GM19035 (cell line): ENCODE data around the gene DTL.

ENCODE experiments used
- ATAC-seq: cut with Tn5 transposase; IDR thresholded peaks from one replicate; pipeline ENCODE4 v1.9.1; 2021; ENCODE audit not compliant: unreplicated experiment

The DTL gene

DNA sequence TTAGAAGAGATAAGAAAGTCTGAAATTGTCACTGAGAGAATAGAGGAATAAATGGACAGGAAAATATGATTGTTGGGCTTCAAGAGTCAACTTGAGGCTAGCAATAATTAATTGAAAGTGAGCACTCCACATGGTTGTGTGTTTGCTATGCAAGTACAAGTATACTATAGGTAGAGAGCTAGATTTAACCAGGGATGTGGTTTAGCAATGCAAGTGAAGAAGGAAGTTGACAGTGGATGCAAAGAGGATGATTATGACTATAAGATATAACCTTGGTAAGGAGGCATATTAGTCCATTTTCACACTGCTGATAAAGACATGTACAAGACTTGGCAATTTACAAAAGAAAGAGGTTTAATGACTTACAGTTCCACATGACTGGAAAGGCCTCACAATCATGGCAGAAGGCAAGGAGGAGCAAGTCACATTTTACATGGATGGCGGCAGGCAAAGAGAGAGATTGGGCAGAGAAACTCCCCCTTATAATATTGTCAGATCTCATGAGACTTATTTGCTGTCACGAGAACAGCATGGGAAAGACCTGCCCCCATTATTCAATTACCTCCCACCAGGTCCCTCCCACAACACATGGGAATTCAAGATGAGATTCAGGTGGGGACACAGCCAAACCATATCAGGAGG, 47.3 kb downstream of the DTL start:
- ATAC-seq: no peak

DNA sequence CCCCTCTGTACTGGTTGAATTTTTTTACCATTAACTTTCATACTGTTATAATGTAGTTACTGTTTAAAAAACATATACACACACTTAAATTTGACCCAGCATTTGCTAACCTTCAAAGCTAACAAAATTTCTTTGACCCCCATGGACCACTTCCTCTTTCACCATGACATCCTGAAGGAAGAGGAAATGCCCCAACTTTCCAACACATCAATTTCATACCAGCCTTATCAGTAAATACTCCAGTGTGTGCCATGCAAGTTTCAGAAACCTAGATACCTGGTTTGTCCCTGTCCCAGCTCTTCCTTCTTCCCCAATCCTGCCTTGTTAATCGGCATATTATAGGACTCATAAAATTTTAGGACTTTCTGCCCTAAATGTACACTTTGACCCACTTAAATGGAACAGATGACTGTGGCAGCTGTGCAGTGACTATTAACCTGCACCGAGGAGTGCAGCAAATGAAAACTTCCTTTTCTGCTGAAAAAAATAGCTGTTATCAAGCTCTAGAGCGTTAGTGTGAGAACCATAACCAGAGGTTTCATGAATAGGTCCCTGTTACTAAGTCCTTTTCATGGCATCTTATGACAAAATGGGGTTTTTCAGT, 54.1 kb downstream of the DTL start:
- ATAC-seq: no peak

GRCh38 chr1:212091438-212092121, 56.0 kb downstream of the DTL start:
- ATAC-seq: no peak

DNA sequence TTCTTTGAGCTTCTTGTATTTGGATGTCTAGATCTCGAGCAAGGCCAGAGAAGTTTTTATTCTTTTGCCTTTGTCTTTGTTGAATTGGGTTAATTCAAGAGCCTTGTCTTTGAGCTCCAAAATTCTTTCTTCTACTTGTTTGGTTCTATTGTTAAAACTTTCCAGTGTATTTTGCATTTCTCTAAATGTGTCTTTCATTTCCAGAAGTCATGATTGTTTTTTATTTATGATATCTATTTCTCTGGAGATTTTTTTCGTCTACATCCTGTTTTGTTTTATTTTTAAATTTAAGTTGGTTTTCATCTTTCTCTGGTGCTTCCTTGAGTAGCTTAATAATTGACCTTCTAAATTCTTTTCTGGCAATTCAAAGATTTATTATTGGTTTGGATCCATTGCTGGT, 61.8 kb downstream of the DTL start:
- ATAC-seq: no peak

- no peak for ATAC-seq
Observed at GRCh38 chr1:212098310-212098709, 62.8 kb downstream of the DTL start.

DNA sequence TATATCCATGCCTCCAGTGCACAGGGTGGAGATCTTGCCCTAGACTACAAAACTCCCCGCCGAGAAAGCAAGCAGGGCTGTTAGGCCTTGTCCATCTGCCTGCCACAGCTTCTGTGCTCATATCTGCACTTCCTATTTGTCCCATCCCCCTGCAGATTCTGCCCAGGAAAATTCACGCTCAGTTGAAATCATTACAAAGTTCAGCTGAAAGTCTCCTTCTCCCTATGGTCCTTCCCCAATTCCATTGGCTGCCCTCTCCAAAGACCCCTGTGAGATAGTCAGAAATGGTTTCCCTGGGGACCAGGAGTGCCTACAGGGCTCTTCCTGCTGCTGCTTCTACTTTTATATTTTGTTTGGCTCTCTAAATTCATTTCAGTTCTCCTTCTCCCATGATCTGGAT, 63.2 kb downstream of the DTL start:
- ATAC-seq: no peak

- ATAC-seq: no peak
Observed at GRCh38 chr1:212101251-212101650, 65.7 kb downstream of the DTL start.

GRCh38 chr1:212101735-212102134, 66.2 kb downstream of the DTL start:
- no peak for ATAC-seq

DNA sequence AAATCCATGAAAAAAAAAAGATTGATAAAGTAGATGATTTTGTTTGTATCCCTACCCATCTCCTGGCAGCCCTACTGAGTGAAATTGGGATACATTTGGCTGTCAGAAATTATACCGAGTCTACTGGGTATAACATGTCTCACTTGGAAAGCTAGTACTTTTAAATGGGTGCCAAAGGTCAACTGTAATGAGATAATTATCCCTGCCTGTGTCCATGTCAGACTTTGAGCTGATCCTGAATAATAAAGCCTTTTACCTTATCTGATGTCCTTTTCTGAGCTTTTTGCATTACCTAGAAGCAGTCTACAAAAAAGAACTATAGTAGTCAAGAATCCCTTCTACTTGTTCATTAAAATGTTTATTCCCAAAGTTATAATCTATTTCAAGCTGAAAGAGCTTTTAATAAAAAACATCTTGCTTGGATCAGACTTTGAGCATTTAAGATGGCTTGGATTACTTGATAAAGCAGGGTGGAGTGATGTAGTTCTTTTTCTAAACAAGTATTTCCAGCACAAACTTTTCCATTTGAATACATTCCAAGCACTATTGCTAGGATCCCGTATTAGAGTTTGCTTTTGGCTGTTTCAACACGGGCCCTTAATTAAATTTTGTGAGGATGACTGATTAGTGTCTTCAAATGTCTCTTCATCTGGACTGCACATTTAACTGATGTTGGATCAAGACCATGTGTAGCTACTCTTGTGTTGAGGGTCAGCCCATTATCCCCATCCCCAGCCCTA, 69.2 kb downstream of the DTL start:
- ATAC-seq: no peak

DNA sequence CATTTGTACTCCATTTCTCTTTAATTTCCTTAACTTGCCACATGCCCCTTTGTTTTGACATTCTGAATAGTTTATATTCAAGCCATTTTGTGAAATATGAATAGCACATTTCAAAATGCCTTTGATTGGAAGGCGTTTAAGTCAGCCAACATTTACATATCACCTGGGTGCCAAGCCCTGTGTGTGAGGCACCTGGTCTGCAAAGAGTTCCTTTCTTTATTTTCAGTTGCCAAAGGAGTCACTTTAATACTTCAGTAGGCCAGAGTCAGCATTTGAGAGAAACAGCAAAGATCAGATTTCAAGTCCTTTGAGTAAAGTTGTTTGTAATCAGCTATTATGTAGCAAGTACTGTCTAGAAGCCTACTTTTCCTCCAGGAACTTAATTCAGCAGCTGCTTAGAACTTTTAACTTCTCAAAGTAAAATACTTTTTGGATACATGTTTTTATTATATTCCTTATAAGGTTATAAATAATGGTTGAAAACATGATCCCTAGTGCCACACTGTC, 70.8 kb downstream of the DTL start:
- ATAC-seq: no peak

GRCh38 chr1:212107481-212107880, 71.9 kb downstream of the DTL start:
- no peak for ATAC-seq

DNA sequence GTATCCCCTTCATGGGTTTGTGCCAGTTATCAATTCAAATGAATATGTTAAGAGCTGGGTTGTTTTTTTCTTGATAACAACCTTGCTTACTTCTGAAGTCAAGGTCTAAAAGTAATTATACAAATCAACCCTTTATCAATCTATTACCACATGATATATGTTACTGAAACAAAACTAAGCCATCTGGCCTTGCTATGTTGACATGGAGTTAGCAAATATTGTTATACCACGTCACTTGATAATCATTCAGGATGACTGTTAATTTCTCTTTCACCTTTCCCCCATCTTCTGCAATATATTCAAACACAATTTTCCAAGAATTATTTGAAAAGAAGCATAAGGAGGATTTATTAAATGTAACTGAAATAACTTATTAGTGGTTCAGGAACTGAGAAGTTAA, 72.6 kb downstream of the DTL start:
- ATAC-seq: no peak

- ATAC-seq: no peak
Observed at GRCh38 chr1:212108981-212109380, 73.4 kb downstream of the DTL start.

- ATAC-seq: no peak
Observed at GRCh38 chr1:212109728-212110127, 74.2 kb downstream of the DTL start.

DNA sequence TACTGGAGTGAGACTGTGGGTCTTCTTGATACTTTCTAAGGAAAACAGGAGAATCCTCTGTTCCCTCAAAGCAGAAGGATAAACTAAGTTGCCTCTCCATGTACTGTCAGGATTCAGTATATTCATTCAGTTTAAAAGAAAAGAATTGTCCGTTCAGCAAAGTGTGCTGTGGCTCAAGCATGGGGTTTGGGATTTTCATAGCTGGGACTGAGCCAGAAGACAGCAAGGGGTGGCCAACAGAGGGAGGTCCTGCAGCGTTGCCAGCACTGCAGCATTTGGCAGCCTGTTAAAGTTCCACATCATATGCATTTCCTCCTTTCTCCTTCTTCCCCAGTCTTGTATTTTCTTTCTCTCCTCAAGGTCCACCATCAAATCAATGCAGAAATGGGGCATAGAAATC, 75.1 kb downstream of the DTL start:
- ATAC-seq: no peak

- no peak for ATAC-seq
Observed at GRCh38 chr1:212111536-212111935, 76.0 kb downstream of the DTL start.

- ATAC-seq: no peak
Observed at GRCh38 chr1:212113706-212114105, 78.2 kb downstream of the DTL start.

DNA sequence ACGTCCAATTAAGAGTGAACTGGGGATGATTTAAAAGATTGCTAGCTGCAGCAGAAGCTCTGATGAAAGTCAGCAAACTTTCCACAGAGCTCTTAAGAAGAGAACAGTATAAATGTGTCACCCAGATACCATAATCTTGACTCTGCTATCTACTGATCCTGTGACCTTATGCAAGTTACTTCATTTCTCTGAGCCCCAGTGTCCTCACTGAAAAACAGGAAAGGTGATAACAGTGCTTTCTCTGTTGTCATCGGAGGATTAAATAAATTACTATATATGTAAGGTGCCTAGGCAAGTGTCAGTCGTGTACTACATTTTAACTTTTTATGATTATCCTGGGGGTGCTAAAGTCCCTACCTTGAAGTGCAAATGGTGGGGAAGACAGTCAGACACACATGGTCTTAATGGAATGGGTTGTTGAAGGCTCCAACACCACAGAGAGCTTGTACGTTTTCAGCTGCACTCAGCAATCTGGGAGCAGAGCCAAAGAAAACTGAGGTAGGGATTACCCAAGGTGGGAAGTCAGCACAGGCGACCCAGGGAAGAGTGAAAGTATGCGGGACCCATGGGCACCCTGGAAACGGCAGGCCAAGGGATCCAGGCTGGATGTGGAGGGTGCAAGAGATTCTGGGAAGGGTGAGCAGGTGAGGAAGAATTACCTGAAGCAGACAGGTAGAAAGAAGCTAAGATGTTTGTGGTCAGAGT, 82.8 kb downstream of the DTL start:
- no peak for ATAC-seq

DNA sequence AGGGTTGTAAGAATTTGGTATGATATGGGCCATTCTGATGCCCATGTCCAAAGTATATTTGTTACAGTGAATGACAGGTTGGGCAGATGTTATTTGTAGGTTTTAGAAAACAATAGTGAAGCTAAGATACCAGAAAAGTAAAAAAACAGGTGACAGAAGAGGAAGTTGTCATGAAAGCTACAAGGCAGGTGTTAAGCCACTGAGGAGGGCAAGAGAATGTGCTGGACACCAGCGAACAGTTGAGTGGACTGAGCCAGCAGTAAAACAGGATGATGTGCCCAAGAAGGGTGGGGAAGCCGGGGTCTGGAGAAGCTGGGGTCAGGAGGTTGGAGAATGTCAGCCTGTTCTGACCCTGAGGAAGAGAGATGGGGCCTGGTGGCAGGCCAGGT, 83.3 kb downstream of the DTL start:
- no peak for ATAC-seq

GRCh38 chr1:212119397-212119837, 83.9 kb downstream of the DTL start:
- ATAC-seq: no peak

DNA sequence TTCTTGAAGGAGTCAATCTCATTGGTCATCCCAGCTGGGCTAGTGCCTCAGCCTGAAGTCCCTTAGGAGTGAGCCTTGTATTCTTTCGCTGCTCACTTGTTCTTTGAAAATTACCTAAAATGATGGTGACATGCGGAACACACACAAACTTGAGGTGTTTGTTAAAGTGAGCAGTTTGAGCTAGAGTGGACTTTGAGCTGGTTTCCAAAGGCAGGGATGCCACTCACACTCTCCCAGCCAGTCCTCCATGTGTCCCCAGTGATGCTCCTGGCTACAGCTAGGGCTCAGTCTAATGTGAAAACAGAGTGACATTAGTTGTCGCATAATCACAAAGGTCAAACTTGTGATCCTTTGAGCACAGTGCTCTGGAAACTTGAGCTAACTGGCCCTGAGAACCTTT, 84.3 kb downstream of the DTL start:
- ATAC-seq: no peak
